Ishikawa (cell line): ENCODE data around the gene SMIM12.

Source experiments
- CREB1 ChIP-seq: IDR thresholded peaks from 2 replicates; pipeline ENCODE4 v1.6.1; 2012; ENCODE audit warnings: low read depth
- EGR1 ChIP-seq: IDR thresholded peaks from 2 replicates; pipeline ENCODE4 v1.6.1; 2012
- EP300 ChIP-seq: IDR thresholded peaks from 2 replicates; pipeline ENCODE4 v1.6.1; 2012; ENCODE audit warnings: borderline replicate concordance
- MAX ChIP-seq: IDR thresholded peaks from 2 replicates; pipeline ENCODE4 v1.6.1; 2012
- REST ChIP-seq: IDR thresholded peaks from 2 replicates; pipeline ENCODE4 v1.6.1; 2012; ENCODE audit warnings: low read depth, mild to moderate bottlenecking
- TAF1 ChIP-seq: IDR thresholded peaks from 2 replicates; pipeline ENCODE4 v1.6.1; 2012; ENCODE audit warnings: low read depth, mild to moderate bottlenecking
- TCF12 ChIP-seq: IDR thresholded peaks from 2 replicates; pipeline ENCODE4 v1.6.1; 2012; ENCODE audit warnings: low read depth
- USF1 ChIP-seq: IDR thresholded peaks from 2 replicates; pipeline ENCODE4 v1.6.1; 2012
- YY1 ChIP-seq: IDR thresholded peaks from 2 replicates; pipeline ENCODE4 v1.6.1; 2012; ENCODE audit warnings: low read depth

GRCh38 chr1:34833711-34834110, 25.8 kb downstream of the SMIM12 start:
- TF ChIP-seq EP300 (no peak), USF1 (no peak), EGR1 (no peak), REST (no peak), MAX (no peak), CREB1 (no peak), YY1 (no peak), TCF12 (no peak), TAF1 (no peak)
